Caco-2 (cell line): ENCODE results near the gene TNP2. TPM values are rescaled to one million over a fixed set of nuclear protein-coding genes. Genes with fewer than 3 reads are reported as not detected.

ENCODE experiments used
- BruUV-seq: library from RNA; stranded (reverse); fragments of 400-500 nt; replicated peaks from 2 replicates; lab custom pipeline; 2021; lab: Mats Ljungman, UMichigan
- CTCF ChIA-PET: fragments of 300-600 bp; sonication (Branson Sonifier 250); formaldehyde crosslinking; loops from one replicate; lab custom pipeline; 2022; ENCODE audit warnings: antibody characterized with exemption; lab: Charles Lee
- POLR2A ChIA-PET: fragments of 300-600 bp; sonication (Branson Sonifier 250); formaldehyde crosslinking; loops from one replicate; lab custom pipeline; 2022; ENCODE audit warnings: antibody characterized with exemption; lab: Charles Lee
- DNase-seq, 2 experiments: peaks; one replicate each; pipeline versions ENCODE4 v3.0.0 to v3.0.0-alpha.2; 2020 to 2022
- H3K27me3 ChIP-seq: replicated peaks from 2 replicates; pipeline ENCODE4 v1.6.0; 2011; ENCODE audit warnings: low read length; ENCODE audit not compliant: control insufficient read depth, insufficient read depth
- H3K36me3 ChIP-seq: 2 replicates; pipeline ENCODE4 v1.5.1; 2011; ENCODE audit warnings: low read length; ENCODE audit not compliant: control insufficient read depth, insufficient read depth
- H3K4me1 ChIP-seq: fragments of 250-450 bp; sonication (Bioruptor Pico); 2 replicates; pipeline ENCODE4 v1.5.1; 2020; ENCODE audit warnings: mild to moderate bottlenecking
- H3K4me3 ChIP-seq: 2 replicates; pipeline ENCODE4 v1.5.1; 2011; ENCODE audit warnings: low read depth, mild to moderate bottlenecking, control low read depth, low read length
- H3K9me3 ChIP-seq: fragments of 250-450 bp; sonication (Bioruptor Pico); 2 replicates; pipeline ENCODE4 v1.5.1; 2020; ENCODE audit warnings: mild to moderate bottlenecking, moderate library complexity
- H3K27ac Mint-ChIP-seq: one replicate; pipeline ENCODE4 v1.8.0; 2022; ENCODE audit warnings: mixed read lengths; ENCODE audit not compliant: unreplicated experiment
- H3K27me3 Mint-ChIP-seq: one replicate; pipeline ENCODE4 v1.8.0; 2022; ENCODE audit warnings: mixed read lengths; ENCODE audit not compliant: insufficient read depth, unreplicated experiment
- H3K36me3 Mint-ChIP-seq: one replicate; pipeline ENCODE4 v1.8.0; 2022; ENCODE audit warnings: mild to moderate bottlenecking, mixed read lengths; ENCODE audit not compliant: insufficient read depth, unreplicated experiment
- H3K4me1 Mint-ChIP-seq: one replicate; pipeline ENCODE4 v1.8.0; 2022; ENCODE audit warnings: low read depth, mixed read lengths; ENCODE audit not compliant: unreplicated experiment
- H3K4me3 Mint-ChIP-seq: one replicate; pipeline ENCODE4 v1.8.0; 2022; ENCODE audit warnings: mild to moderate bottlenecking, moderate library complexity, mixed read lengths; ENCODE audit not compliant: unreplicated experiment
- H3K9me3 Mint-ChIP-seq: one replicate; pipeline ENCODE4 v1.8.0; 2022; ENCODE audit warnings: mixed read lengths; ENCODE audit not compliant: unreplicated experiment
- CTCF ChIP-seq, 2 experiments: fragments of 200-600 bp in 1 of 2; IDR thresholded peaks; 1 replicate in 1 of 2; 2 replicates in 1 of 2; pipeline versions ENCODE4 v1.5.1 to v1.8.0; 2011 to 2022; ENCODE audit warnings: antibody characterized with exemption in 1 of 2, control low read depth in 1 of 2, inconsistent platforms in 1 of 2, low read depth in 1 of 2, low read length in 1 of 2, mild to moderate bottlenecking in 1 of 2, moderate library complexity in 1 of 2; ENCODE audit not compliant: insufficient read depth in 1 of 2, severe bottlenecking in 1 of 2, unreplicated experiment in 1 of 2
- intact Hi-C: fragments of 100-400 bp; cut with micrococcal nuclease; formaldehyde crosslinking; loops from one replicate; pipeline ENCODE4 v1.10.0; 2022; ENCODE audit not compliant: unreplicated experiment
- total RNA-seq: library from RNA; stranded (reverse); gene quantifications from 2 replicates; pipeline ENCODE4 v1.2.3, GENCODE V29; 2022

TNP2 gene
- total RNA-seq, 1 experiment from 2014 or later = not detected

GRCh38 chr16:11256661-11257130, 12.4 kb downstream of the TNP2 start:
- Mint-ChIP-seq H3K27me3 (no peaks in the 10 kb centered on the region), H3K27ac (peak overlapping the region; percentile 95), H3K9me3 (no peaks in the 10 kb centered on the region), H3K4me1 (peaks cover 26% of the 10 kb centered on the region), H3K36me3 (peaks cover 38% of the 10 kb centered on the region), H3K4me3 (peak overlapping the region; percentile 97)
- ChIA-PET CTCF (interaction anchor here (0.7 to 2.4 kb wide), 13 partner anchors 14 to 293 kb away, joined by 3 to 29 read pairs (median 3); no protein-coding TSS in a partner anchor), POLR2A (interaction anchor here (0.5 to 3.6 kb wide), 25 partner anchors 16 to 868 kb away, joined by 3 to 21 read pairs (median 6); partner anchors contain the start of gene PRM3)
- no peaks in the 10 kb centered on the region for H3K9me3 ChIP-seq
- peaks cover 32% of the 10 kb centered on the region for H3K4me1 ChIP-seq
- TF ChIP-seq CTCF (IDR thresholded peaks at IDR 0.05; ENCODE audit: insufficient read depth in 1 of 2, low read depth in 1 of 2, low read length in 1 of 2, severe bottlenecking in 1 of 2, unreplicated experiment in 1 of 2) = no peak
- H3K4me3 ChIP-seq = peak overlapping the region; percentile 81
- BruUV-seq = no TSS peak
- no peaks in the 10 kb centered on the region for H3K36me3 ChIP-seq
- DNase-seq = peak; percentile 65 to 66
- no peaks in the 10 kb centered on the region for H3K27me3 ChIP-seq
- intact Hi-C loops = loop anchor here (1.0 to 10.0 kb wide), 5 partner anchors 22 to 152 kb away; no protein-coding TSS in a partner anchor

- H3K27me3 Mint-ChIP-seq = no peaks in the 10 kb centered on the region
- BruUV-seq = no TSS peak
- CTCF ChIA-PET = interaction anchor here (0.6 to 2.4 kb wide), 27 partner anchors 15 to 293 kb away, joined by 3 to 29 read pairs (median 4); no protein-coding TSS in a partner anchor
- H3K4me1 Mint-ChIP-seq = peaks cover 24% of the 10 kb centered on the region
- POLR2A ChIA-PET = interaction anchor here (0.5 to 3.6 kb wide), 35 partner anchors 16 to 869 kb away, joined by 3 to 21 read pairs (median 6); partner anchors contain the start of genes PRM3 and SNX29
- Histone ChIP-seq H3K4me1 (peaks cover 27% of the 10 kb centered on the region), H3K4me3 (peak within 1 kb of the TSS; percentile 81), H3K27me3 (no peaks in the 10 kb centered on the region), H3K36me3 (no peaks in the 10 kb centered on the region), H3K9me3 (no peaks in the 10 kb centered on the region)
- peak in 1 of 2 experiments; percentile 83 for TF ChIP-seq CTCF (IDR thresholded peaks at IDR 0.05; ENCODE audit: insufficient read depth in 1 of 2, low read depth in 1 of 2, low read length in 1 of 2, severe bottlenecking in 1 of 2, unreplicated experiment in 1 of 2)
- no peaks in the 10 kb centered on the region for H3K9me3 Mint-ChIP-seq
- peaks cover 38% of the 10 kb centered on the region for H3K36me3 Mint-ChIP-seq
- intact Hi-C loops = loop anchor here (1.0 to 10.0 kb wide), 5 partner anchors 23 to 285 kb away; no protein-coding TSS in a partner anchor
- DNase-seq = peak; percentile 79 to 91
- H3K27ac Mint-ChIP-seq = peak within 1 kb of the TSS; percentile 95
- H3K4me3 Mint-ChIP-seq = peak within 1 kb of the TSS; percentile 97
These were observed 13.1 kb downstream of the TNP2 start, which contains the start of gene SOCS1 for GRCh38 chr16:11255737-11256660. SOCS1 (minus strand) TSS chr16:11256204; CDS start chr16:11255478, 726 bp downstream.
